ENCODE data around the gene PTPN3. TPM values are rescaled to one million over a fixed set of nuclear protein-coding genes. Genes with fewer than 3 reads are reported as not detected.

Gene PTPN3
- total RNA-seq, 1 donor from 2014 or later = 1.1 TPM

GRCh38 chr9:109478051-109478563 lies 20.0 kb downstream of the PTPN3 start:
- H3K9me3 Mint-ChIP-seq = no peaks in the 10 kb centered on the region
- no peaks in the 10 kb centered on the region for H3K36me3 Mint-ChIP-seq (ENCODE audit: low read depth)
- no peaks in the 10 kb centered on the region for H3K4me1 Mint-ChIP-seq
- DNase-seq (ENCODE audit: low read depth, low spot score) = no peak
- peak overlapping the region; percentile 57 for H3K27ac Mint-ChIP-seq (ENCODE audit: unreplicated experiment)
- no peaks in the 10 kb centered on the region for H3K27me3 Mint-ChIP-seq (ENCODE audit: low read depth)
- no peak overlapping the region for H3K4me3 Mint-ChIP-seq
- TF ChIP-seq CTCF (conservative IDR thresholded peaks at IDR 0.05) = no peak

- DNase-seq (ENCODE audit: low read depth, low spot score) = no peak
- TF ChIP-seq CTCF (conservative IDR thresholded peaks at IDR 0.05) = no peak
- Mint-ChIP-seq H3K27me3 (ENCODE audit: low read depth) (no peaks in the 10 kb centered on the region), H3K4me1 (no peaks in the 10 kb centered on the region), H3K27ac (ENCODE audit: unreplicated experiment) (peak overlapping the region; percentile 57), H3K4me3 (no peak overlapping the region), H3K36me3 (ENCODE audit: low read depth) (no peaks in the 10 kb centered on the region), H3K9me3 (no peaks in the 10 kb centered on the region)
These were observed 20.7 kb downstream of the PTPN3 start for GRCh38 chr9:109477258-109478050.

GRCh38 chr9:109476642-109477257 lies 21.4 kb downstream of the PTPN3 start:
- no peak for DNase-seq (ENCODE audit: low read depth, low spot score)
- no peak for TF ChIP-seq CTCF (conservative IDR thresholded peaks at IDR 0.05)
- H3K27me3 Mint-ChIP-seq (ENCODE audit: low read depth) = no peaks in the 10 kb centered on the region
- H3K27ac Mint-ChIP-seq (ENCODE audit: unreplicated experiment) = no peak overlapping the region
- no peaks in the 10 kb centered on the region for H3K4me1 Mint-ChIP-seq
- H3K4me3 Mint-ChIP-seq = no peak overlapping the region
- no peaks in the 10 kb centered on the region for H3K36me3 Mint-ChIP-seq (ENCODE audit: low read depth)
- H3K9me3 Mint-ChIP-seq = no peaks in the 10 kb centered on the region

GRCh38 chr9:109475526-109475925 lies 22.6 kb downstream of the PTPN3 start:
- no peak overlapping the region for H3K27ac Mint-ChIP-seq (ENCODE audit: unreplicated experiment)

GRCh38 chr9:109474944-109475343 lies 23.2 kb downstream of the PTPN3 start:
- TF ChIP-seq CTCF (conservative IDR thresholded peaks at IDR 0.05) = no peak
- Mint-ChIP-seq H3K4me1 (no peaks in the 10 kb centered on the region), H3K9me3 (no peaks in the 10 kb centered on the region), H3K36me3 (ENCODE audit: low read depth) (no peaks in the 10 kb centered on the region), H3K4me3 (no peak overlapping the region), H3K27me3 (ENCODE audit: low read depth) (no peaks in the 10 kb centered on the region), H3K27ac (ENCODE audit: unreplicated experiment) (no peak overlapping the region)
- DNase-seq (ENCODE audit: low read depth, low spot score) = no peak

More at GRCh38 chr9:109475526-109475925, 22.6 kb downstream of the PTPN3 start:
- H3K9me3 Mint-ChIP-seq = no peaks in the 10 kb centered on the region
- no peak overlapping the region for H3K4me3 Mint-ChIP-seq
- no peak for DNase-seq (ENCODE audit: low read depth, low spot score)
- H3K27me3 Mint-ChIP-seq (ENCODE audit: low read depth) = no peaks in the 10 kb centered on the region
- no peaks in the 10 kb centered on the region for H3K36me3 Mint-ChIP-seq (ENCODE audit: low read depth)
- no peaks in the 10 kb centered on the region for H3K4me1 Mint-ChIP-seq
- no peak for TF ChIP-seq CTCF (conservative IDR thresholded peaks at IDR 0.05)

Measured in neural crest cell (in vitro differentiated cells).